MM.1S (cell line): ENCODE measurements around the gene CCT7.
A peak's percentile ranks its signal among the peaks of the same experiment; 100 is the strongest.

ENCODE experiments used
- DNase-seq: peaks from one replicate; pipeline ENCODE4 v3.0.0-alpha.2; 2015
- H2AFZ ChIP-seq: fragments of 300-600 bp; sonication (generic); 2 replicates; pipeline ENCODE4 v1.6.0; 2016; ENCODE audit warnings: antibody characterized with exemption, low read length
- H3F3A ChIP-seq: fragments of 300-600 bp; sonication (generic); 2 replicates; pipeline ENCODE4 v1.6.1; 2016; ENCODE audit warnings: mild to moderate bottlenecking, antibody characterized with exemption, low read length, moderate library complexity, mixed read lengths; ENCODE audit not compliant: insufficient read depth
- H3K27ac ChIP-seq: fragments of 300-600 bp; sonication (generic); 2 replicates; pipeline ENCODE4 v1.5.1; 2016; ENCODE audit warnings: mild to moderate bottlenecking, low read length
- H3K27me3 ChIP-seq: fragments of 300-600 bp; sonication (generic); replicated peaks from 2 replicates; pipeline ENCODE4 v1.6.0; 2016; ENCODE audit warnings: low read length; ENCODE audit not compliant: insufficient read depth
- H3K36me3 ChIP-seq: fragments of 300-600 bp; sonication (generic); replicated peaks from 2 replicates; pipeline ENCODE4 v1.6.1; 2016; ENCODE audit warnings: mild to moderate bottlenecking, low read length, mixed read lengths; ENCODE audit not compliant: insufficient read depth
- H3K4me1 ChIP-seq: fragments of 300-600 bp; sonication (generic); 2 replicates; pipeline ENCODE4 v1.6.1; 2016; ENCODE audit warnings: low read length, mixed read lengths
- H3K4me2 ChIP-seq: fragments of 300-600 bp; sonication (generic); 2 replicates; pipeline ENCODE4 v1.6.0; 2016; ENCODE audit warnings: low read depth, low read length
- H3K4me3 ChIP-seq: fragments of 300-600 bp; sonication (generic); 2 replicates; pipeline ENCODE4 v1.5.1; 2016; ENCODE audit warnings: low read length, mixed read lengths
- H3K79me2 ChIP-seq: fragments of 300-600 bp; sonication (generic); 2 replicates; pipeline ENCODE4 v1.6.1; 2016; ENCODE audit warnings: mixed run types, low read length, mixed read lengths
- H3K9ac ChIP-seq: fragments of 300-600 bp; sonication (generic); 2 replicates; pipeline ENCODE4 v1.6.1; 2016; ENCODE audit warnings: low read length, mixed read lengths
- H3K9me2 ChIP-seq: fragments of 300-600 bp; sonication (generic); replicated peaks from 2 replicates; pipeline ENCODE4 v1.6.1; 2016; ENCODE audit warnings: mild to moderate bottlenecking, low read length, mixed read lengths; ENCODE audit not compliant: insufficient read depth
- H3K9me3 ChIP-seq: fragments of 300-600 bp; sonication (generic); replicated peaks from 2 replicates; pipeline ENCODE4 v1.6.1; 2016; ENCODE audit warnings: mild to moderate bottlenecking, low read length, mixed read lengths; ENCODE audit not compliant: insufficient read depth
- H4K20me1 ChIP-seq: fragments of 300-600 bp; sonication (generic); 2 replicates; pipeline ENCODE4 v1.6.1; 2016; ENCODE audit warnings: mild to moderate bottlenecking, low read length, moderate library complexity, mixed read lengths; ENCODE audit not compliant: insufficient read depth
- EZH2 ChIP-seq: fragments of 300-600 bp; sonication (generic); optimal IDR thresholded peaks from 2 replicates; pipeline ENCODE3; 2017; ENCODE audit warnings: low read depth, mild to moderate bottlenecking, antibody characterized with exemption, low read length, mixed read lengths
- EZH2phosphoT487 ChIP-seq: fragments of 300-600 bp; sonication (generic); IDR thresholded peaks from 2 replicates; pipeline ENCODE4 v1.6.1; 2018; ENCODE audit warnings: antibody characterized with exemption, low read length
- TF ChIP-seq, protein P1 (sequence below): fragments of 300-600 bp; sonication (generic); IDR thresholded peaks from 2 replicates; pipeline ENCODE4 v1.5.1; 2016; ENCODE audit warnings: antibody characterized with exemption, low read length, mixed read lengths

The CCT7 gene

DNA sequence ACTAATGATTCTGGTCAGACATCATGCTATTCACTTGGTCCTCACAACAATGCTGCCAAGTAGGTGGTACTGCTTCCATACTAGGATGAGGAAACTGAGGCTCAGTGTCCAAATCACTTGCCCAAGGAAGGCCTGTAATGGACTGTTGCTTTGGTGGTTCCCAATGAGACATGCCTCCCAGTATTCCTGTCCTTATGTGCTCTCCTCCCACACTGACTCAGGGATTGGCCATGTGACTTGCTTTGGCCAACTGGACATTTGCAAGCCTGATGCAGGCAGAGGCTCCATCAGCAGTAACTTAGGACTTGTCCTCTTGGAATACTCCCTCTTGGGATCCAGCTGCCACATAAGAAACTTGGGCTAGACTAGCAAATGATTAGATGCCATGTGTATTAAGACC, 47.1 kb downstream of the CCT7 start:
- Histone ChIP-seq H3K4me3 (no peak overlapping the region), H3K4me2 (no peak overlapping the region), H3K79me2 (peaks cover 14% of the 10 kb centered on the region), H3K27ac (no peak overlapping the region), H3K9me2 (no peaks in the 10 kb centered on the region), H2AFZ (no peak overlapping the region), H3K9ac (no peak overlapping the region), H3F3A (no peaks in the 10 kb centered on the region), H3K4me1 (no peaks in the 10 kb centered on the region), H3K36me3 (no peaks in the 10 kb centered on the region), H4K20me1 (no peaks in the 10 kb centered on the region), H3K27me3 (no peaks in the 10 kb centered on the region), H3K9me3 (no peaks in the 10 kb centered on the region)
- no peak for DNase-seq
- TF ChIP-seq EZH2 (no peak), EZH2phosphoT487 (no peak)
- TF ChIP-seq, protein P1, sequence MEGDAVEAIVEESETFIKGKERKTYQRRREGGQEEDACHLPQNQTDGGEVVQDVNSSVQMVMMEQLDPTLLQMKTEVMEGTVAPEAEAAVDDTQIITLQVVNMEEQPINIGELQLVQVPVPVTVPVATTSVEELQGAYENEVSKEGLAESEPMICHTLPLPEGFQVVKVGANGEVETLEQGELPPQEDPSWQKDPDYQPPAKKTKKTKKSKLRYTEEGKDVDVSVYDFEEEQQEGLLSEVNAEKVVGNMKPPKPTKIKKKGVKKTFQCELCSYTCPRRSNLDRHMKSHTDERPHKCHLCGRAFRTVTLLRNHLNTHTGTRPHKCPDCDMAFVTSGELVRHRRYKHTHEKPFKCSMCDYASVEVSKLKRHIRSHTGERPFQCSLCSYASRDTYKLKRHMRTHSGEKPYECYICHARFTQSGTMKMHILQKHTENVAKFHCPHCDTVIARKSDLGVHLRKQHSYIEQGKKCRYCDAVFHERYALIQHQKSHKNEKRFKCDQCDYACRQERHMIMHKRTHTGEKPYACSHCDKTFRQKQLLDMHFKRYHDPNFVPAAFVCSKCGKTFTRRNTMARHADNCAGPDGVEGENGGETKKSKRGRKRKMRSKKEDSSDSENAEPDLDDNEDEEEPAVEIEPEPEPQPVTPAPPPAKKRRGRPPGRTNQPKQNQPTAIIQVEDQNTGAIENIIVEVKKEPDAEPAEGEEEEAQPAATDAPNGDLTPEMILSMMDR = no peak

DNA sequence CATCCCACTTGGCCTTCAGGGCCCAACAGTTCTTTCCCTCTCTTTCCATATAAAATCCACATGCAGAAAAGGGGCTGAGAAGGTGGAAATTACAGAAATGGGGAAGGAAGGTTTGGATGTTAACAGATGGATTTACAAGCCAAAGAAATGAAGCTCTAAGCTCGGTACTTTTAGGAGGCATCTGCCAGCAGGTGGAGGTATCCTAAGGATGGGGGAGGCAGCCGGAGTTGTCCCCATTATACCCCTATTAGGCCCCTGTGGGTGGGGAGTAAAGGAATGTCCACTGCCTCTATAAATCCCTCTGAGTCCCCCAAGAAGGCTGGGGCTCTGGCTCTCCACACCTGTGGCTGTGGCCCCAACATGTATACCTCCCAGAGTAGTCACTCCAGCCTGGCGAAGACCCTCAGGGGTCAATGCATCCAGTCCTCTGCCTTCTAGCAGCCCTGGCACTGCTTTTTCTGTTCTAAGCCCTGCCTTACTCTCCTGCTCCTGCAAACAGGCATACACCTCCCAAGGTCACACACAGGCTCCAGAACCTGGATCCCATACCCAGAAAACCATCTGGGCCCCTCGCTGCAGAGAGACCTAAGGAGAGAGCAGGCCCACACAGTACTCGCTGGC, 48.9 kb downstream of the CCT7 start:
- peaks cover 14% of the 10 kb centered on the region for H3K79me2 ChIP-seq
- no peaks in the 10 kb centered on the region for H3K27me3 ChIP-seq
- no peaks in the 10 kb centered on the region for H3K4me1 ChIP-seq
- peak overlapping the region; percentile 83 for H3K4me2 ChIP-seq
- H3K27ac ChIP-seq = no peak overlapping the region
- no peaks in the 10 kb centered on the region for H4K20me1 ChIP-seq
- no peaks in the 10 kb centered on the region for H3K9me3 ChIP-seq
- TF ChIP-seq, protein P1 = no peak
- TF ChIP-seq EZH2phosphoT487 = no peak
- H3K9ac ChIP-seq = no peak overlapping the region; the same call in 1 of the 2 replicates
- no peak for DNase-seq
- peak overlapping the region; percentile 78 for H3K4me3 ChIP-seq
- H3K9me2 ChIP-seq = no peaks in the 10 kb centered on the region
- H3F3A ChIP-seq = no peaks in the 10 kb centered on the region
- H2AFZ ChIP-seq = peak overlapping the region; percentile 86; the same call in 1 of the 2 replicates
- no peaks in the 10 kb centered on the region for H3K36me3 ChIP-seq

DNA sequence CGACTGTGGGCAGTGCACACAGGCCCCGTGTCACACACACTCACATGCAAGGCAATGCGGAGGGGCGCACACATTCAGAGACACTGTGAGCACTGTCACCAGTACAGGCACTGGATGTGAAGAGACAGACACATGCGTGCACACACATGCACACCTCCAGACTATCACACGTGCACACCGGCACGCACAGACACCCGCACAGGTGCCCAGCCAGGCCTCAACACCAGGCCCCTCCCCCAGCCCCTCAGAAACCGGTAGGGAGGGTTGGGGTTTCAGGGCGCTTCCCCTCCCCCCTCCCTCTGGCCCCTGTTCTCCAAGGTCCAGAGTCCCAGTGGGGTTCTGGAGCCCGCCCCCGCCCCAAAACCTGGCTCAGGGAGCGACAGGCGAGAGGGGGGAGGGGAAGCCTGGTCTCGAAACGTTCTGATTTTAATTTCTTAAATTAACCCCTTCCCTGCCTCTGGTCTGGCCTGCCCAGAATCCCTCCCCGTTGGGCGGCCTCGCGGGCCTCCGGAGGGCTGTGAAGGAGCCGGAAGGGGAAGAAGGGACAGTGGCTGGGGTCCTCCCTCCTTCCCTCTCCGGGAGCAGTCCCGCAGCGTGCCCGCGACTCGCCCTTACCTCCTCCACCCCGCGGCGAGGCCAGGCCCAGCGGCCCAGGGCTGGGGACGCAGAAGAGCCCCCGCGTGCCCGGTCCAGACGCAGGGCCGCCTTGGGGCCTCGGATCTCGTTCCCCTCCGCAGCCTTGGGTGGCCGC, 49.6 kb downstream of the CCT7 start:
- no peaks in the 10 kb centered on the region for H3K36me3 ChIP-seq
- H3K27me3 ChIP-seq = 0 out of 2 replicates have a peak, but pooled peaks cover 6% of the 10 kb centered on the region
- DNase-seq = peak; percentile 50
- peak overlapping the region; percentile 83 for H3K4me2 ChIP-seq
- no peaks in the 10 kb centered on the region for H3K9me3 ChIP-seq
- H3K9ac ChIP-seq = peak overlapping the region; percentile 57; the same call in 1 of the 2 replicates
- H3K9me2 ChIP-seq = no peaks in the 10 kb centered on the region
- no peaks in the 10 kb centered on the region for H3K4me1 ChIP-seq
- H3K27ac ChIP-seq = no peak overlapping the region
- TF ChIP-seq EZH2 = no peak
- TF ChIP-seq EZH2phosphoT487 = no peak
- TF ChIP-seq, protein P1 = no peak
- peaks cover 14% of the 10 kb centered on the region for H3K79me2 ChIP-seq
- no peaks in the 10 kb centered on the region for H4K20me1 ChIP-seq
- H2AFZ ChIP-seq = peak overlapping the region; percentile 86
- peak overlapping the region; percentile 78 for H3K4me3 ChIP-seq
- no peaks in the 10 kb centered on the region for H3F3A ChIP-seq
